SK-N-SH (cell line): ENCODE data around the gene EPHX1. TPM values are rescaled to one million over a fixed set of nuclear protein-coding genes. Genes with fewer than 3 reads are reported as not detected.

Experiments used
- CTCF ChIA-PET: fragments of 300-600, 350-600 bp; formaldehyde crosslinking; extraction: SDS; loops from one replicate; lab custom pipeline; 2021; lab: Yijun Ruan, JAX
- POLR2A ChIA-PET: fragments of 350-600 bp; sonication (Branson Sonifier 250); formaldehyde crosslinking; extraction: SDS; loops from one replicate; lab custom pipeline; 2020; ENCODE audit warnings: antibody characterized with exemption, inconsistent platforms; lab: Yijun Ruan, JAX
- DNase-seq: peaks from one replicate; pipeline ENCODE4 v3.0.0; 2012
- H2AFZ ChIP-seq: fragments of 200-600 bp; sonication (generic); 2 replicates; pipeline ENCODE4 v1.8.1; 2016; ENCODE audit warnings: antibody characterized with exemption, mild to moderate bottlenecking, low read depth
- H3F3A ChIP-seq: fragments of 200-600 bp; sonication (generic); replicated peaks from 2 replicates; pipeline ENCODE3; 2016; ENCODE audit warnings: antibody characterized with exemption, mild to moderate bottlenecking; ENCODE audit not compliant: insufficient read depth
- H3K27ac ChIP-seq, 2 experiments: fragments of 200-500 bp in 1 of 2; fragments of 200-600 bp in 1 of 2; sonication (Bioruptor generic) in 1 of 2; sonication (generic), shearing (Covaris generic) in 1 of 2; 2 replicates each; pipeline versions ENCODE4 v1.5.1 to v1.6.1; 2014 to 2016; ENCODE audit warnings: low read depth in 2 of 2, inconsistent platforms in 1 of 2, low read length in 1 of 2, mild to moderate bottlenecking in 1 of 2, mixed read lengths in 1 of 2
- H3K27me3 ChIP-seq: fragments of 200-600 bp; sonication (generic), shearing (Covaris generic); 2 replicates; pipeline ENCODE4 v1.6.1; 2016; ENCODE audit warnings: mixed run types; ENCODE audit not compliant: insufficient read depth
- H3K36me3 ChIP-seq, 2 experiments: fragments of 200-500 bp in 1 of 2; fragments of 200-600 bp in 1 of 2; sonication (Bioruptor generic) in 1 of 2; sonication (generic) in 1 of 2; replicated peaks in 1 of 2; 2 replicates each; pipeline versions ENCODE3 to v1.5.1; 2014 to 2016; ENCODE audit warnings: low read length in 1 of 2, mild to moderate bottlenecking in 1 of 2; ENCODE audit not compliant: insufficient read depth in 2 of 2, control insufficient read depth in 1 of 2
- H3K4me1 ChIP-seq, 2 experiments: fragments of 200-500 bp in 1 of 2; fragments of 200-600 bp in 1 of 2; sonication (Bioruptor generic) in 1 of 2; sonication (generic), shearing (Covaris generic) in 1 of 2; 2 replicates each; pipeline versions ENCODE4 v1.5.1 to v1.6.1; 2014 to 2016; ENCODE audit warnings: low read depth in 1 of 2, low read length in 1 of 2, mixed run types in 1 of 2; ENCODE audit not compliant: insufficient read depth in 2 of 2, control insufficient read depth in 1 of 2
- H3K4me2 ChIP-seq: fragments of 200-600 bp; sonication (generic), shearing (Covaris generic); 2 replicates; pipeline ENCODE4 v1.6.1; 2017; ENCODE audit warnings: mixed run types
- H3K4me3 ChIP-seq, 2 experiments: fragments of 200-500 bp in 1 of 2; fragments of 200-600 bp in 1 of 2; sonication (Bioruptor generic) in 1 of 2; sonication (generic), shearing (Covaris generic) in 1 of 2; 2 replicates each; pipeline versions ENCODE4 v1.5.1 to v1.8.1; 2014 to 2016; ENCODE audit warnings: low read depth in 2 of 2, inconsistent platforms in 1 of 2, low read length in 1 of 2, mild to moderate bottlenecking in 1 of 2, mixed read lengths in 1 of 2, moderate library complexity in 1 of 2
- H3K79me2 ChIP-seq: fragments of 200-600 bp; sonication (generic); 2 replicates; pipeline ENCODE4 v1.8.1; 2017; ENCODE audit warnings: mild to moderate bottlenecking; ENCODE audit not compliant: insufficient read depth
- H3K9ac ChIP-seq: fragments of 200-600 bp; sonication (generic); 2 replicates; pipeline ENCODE4 v1.6.1; 2017; ENCODE audit warnings: mixed run types
- H3K9me2 ChIP-seq: fragments of 200-600 bp; sonication (generic); 2 replicates; pipeline ENCODE4 v1.6.1; 2017; ENCODE audit warnings: mixed run types
- H3K9me3 ChIP-seq: fragments of 200-600 bp; sonication (generic); 2 replicates; pipeline ENCODE4 v1.6.1; 2017; ENCODE audit warnings: mixed run types, mild to moderate bottlenecking, moderate library complexity
- H4K20me1 ChIP-seq: fragments of 200-600 bp; sonication (generic); 2 replicates; pipeline ENCODE4 v1.6.1; 2017; ENCODE audit warnings: mild to moderate bottlenecking, mixed run types; ENCODE audit not compliant: insufficient read depth
- CHD2 ChIP-seq: fragments of 150-350 bp; IDR thresholded peaks from 2 replicates; pipeline ENCODE4 v1.6.1; 2018; ENCODE audit warnings: low read length; ENCODE audit not compliant: partially characterized antibody
- ELF1 ChIP-seq: IDR thresholded peaks from 2 replicates; pipeline ENCODE4 v1.4.0; 2012
- EP300 ChIP-seq, 2 experiments: IDR thresholded peaks; 2 replicates each; pipeline versions ENCODE4 v1.4.0 to v1.6.1; 2012; ENCODE audit warnings: borderline replicate concordance in 1 of 2, low read depth in 1 of 2, low read length in 1 of 2
- FOXM1 ChIP-seq: IDR thresholded peaks from 2 replicates; pipeline ENCODE4 v1.4.0; 2012; ENCODE audit warnings: low read depth, mild to moderate bottlenecking
- JUND ChIP-seq: IDR thresholded peaks from 2 replicates; pipeline ENCODE4 v1.4.0; 2012
- MAX ChIP-seq: IDR thresholded peaks from 2 replicates; pipeline ENCODE4 v1.4.0; 2012; ENCODE audit warnings: low read depth
- NFIC ChIP-seq: IDR thresholded peaks from 2 replicates; pipeline ENCODE4 v1.4.0; 2012; ENCODE audit warnings: borderline replicate concordance
- POLR2AphosphoS5 ChIP-seq: IDR thresholded peaks from 2 replicates; pipeline ENCODE4 v1.6.1; 2012; ENCODE audit warnings: low read depth, low read length
- RAD21 ChIP-seq: IDR thresholded peaks from 2 replicates; pipeline ENCODE4 v1.6.1; 2012; ENCODE audit warnings: mild to moderate bottlenecking, low read length
- RCOR1 ChIP-seq: fragments of 150-350 bp; IDR thresholded peaks from 2 replicates; pipeline ENCODE4 v1.6.1; 2017; ENCODE audit warnings: antibody characterized with exemption, low read length
- REST ChIP-seq: IDR thresholded peaks from 2 replicates; pipeline ENCODE4 v1.6.1; 2012; ENCODE audit warnings: mild to moderate bottlenecking, low read depth, low read length, moderate library complexity
- RXRA ChIP-seq: IDR thresholded peaks from 2 replicates; pipeline ENCODE4 v1.4.0; 2012; ENCODE audit warnings: low read depth, mild to moderate bottlenecking, borderline replicate concordance
- SIN3A ChIP-seq: IDR thresholded peaks from 2 replicates; pipeline ENCODE4 v1.6.1; 2012; ENCODE audit warnings: low read depth, mild to moderate bottlenecking, low read length, moderate library complexity, borderline replicate concordance
- SMC3 ChIP-seq: IDR thresholded peaks from 2 replicates; pipeline ENCODE4 v1.6.1; 2012; ENCODE audit warnings: low read depth, low read length, improper control_type of control experiment
- TAF1 ChIP-seq: IDR thresholded peaks from 2 replicates; pipeline ENCODE4 v1.6.1; 2012; ENCODE audit warnings: low read depth, mild to moderate bottlenecking, low read length, moderate library complexity, borderline replicate concordance
- USF1 ChIP-seq: IDR thresholded peaks from 2 replicates; pipeline ENCODE4 v1.4.0; 2012; ENCODE audit warnings: low read depth, borderline replicate concordance
- USF2 ChIP-seq: fragments of 150-350 bp; IDR thresholded peaks from 2 replicates; pipeline ENCODE4 v1.6.1; 2017; ENCODE audit warnings: antibody characterized with exemption, low read length, low read depth, borderline replicate concordance
- WGBS: methylation state at CpG from one replicate; pipeline ENCODE4 v1.1.6; 2017; ENCODE audit warnings: low lambda C conversion rate; 5-methylcytosine and 5-hydroxymethylcytosine counted together
- polyA plus RNA-seq, 3 experiments: library from polyadenylated mRNA; depleted of rRNA; stranded (reverse); fragments of >200 nt; gene quantifications; 2 replicates each; pipeline ENCODE4 v1.2.3, GENCODE V29; 2012

The EPHX1 gene
- polyA plus RNA-seq, 1 of the 3 experiments (the other 2 are of a cell fraction): 45.7 TPM

GRCh38 chr1:225820522-225821120 is 10.7 kb downstream of the EPHX1 start:
- POLR2A ChIA-PET: interaction anchor here (1.1 kb wide), 1 partner anchor 11 kb away, joined by 3 read pairs; the partner anchor contains the start of gene EPHX1
- Histone ChIP-seq H4K20me1 (no peaks in the 10 kb centered on the region), H2AFZ (no peak overlapping the region), H3K36me3 (peaks cover 5 to 12% of the 10 kb centered on the region in 2 experiments), H3K4me2 (no peak overlapping the region), H3K9me3 (no peaks in the 10 kb centered on the region), H3K9me2 (no peaks in the 10 kb centered on the region), H3K9ac (no peak overlapping the region), H3K4me3 (no peak overlapping the region), H3F3A (peaks cover 3% of the 10 kb centered on the region), H3K4me1 (peaks cover 14 to 16% of the 10 kb centered on the region in 2 experiments; a peak in 3 of 4 replicates), H3K79me2 (no peaks in the 10 kb centered on the region), H3K27ac (no peak overlapping the region), H3K27me3 (no peaks in the 10 kb centered on the region)
- TF ChIP-seq RXRA: no peak
- TF ChIP-seq SIN3A: no peak
- TF ChIP-seq FOXM1: no peak
- no peak for TF ChIP-seq POLR2AphosphoS5
- no peak for TF ChIP-seq RAD21
- TF ChIP-seq EP300 (IDR thresholded peaks at IDR 0.05; ENCODE audit: borderline replicate concordance in 1 of 2, low read depth in 1 of 2, low read length in 1 of 2): no peak
- no peak for TF ChIP-seq TAF1
- no peak for TF ChIP-seq RCOR1
- TF ChIP-seq JUND: no peak
- no peak for TF ChIP-seq CHD2
- TF ChIP-seq USF1: no peak
- no peak for TF ChIP-seq MAX
- no peak for TF ChIP-seq NFIC
- TF ChIP-seq USF2: no peak
- TF ChIP-seq ELF1: no peak
- TF ChIP-seq SMC3: no peak
- no peak for TF ChIP-seq REST
- no peak for DNase-seq
- CTCF ChIA-PET: no interaction called here
- 91% methylated on average over 5 of the region's 5 CpGs for WGBS
